ENCODE results near the gene PALM3.

DNA sequence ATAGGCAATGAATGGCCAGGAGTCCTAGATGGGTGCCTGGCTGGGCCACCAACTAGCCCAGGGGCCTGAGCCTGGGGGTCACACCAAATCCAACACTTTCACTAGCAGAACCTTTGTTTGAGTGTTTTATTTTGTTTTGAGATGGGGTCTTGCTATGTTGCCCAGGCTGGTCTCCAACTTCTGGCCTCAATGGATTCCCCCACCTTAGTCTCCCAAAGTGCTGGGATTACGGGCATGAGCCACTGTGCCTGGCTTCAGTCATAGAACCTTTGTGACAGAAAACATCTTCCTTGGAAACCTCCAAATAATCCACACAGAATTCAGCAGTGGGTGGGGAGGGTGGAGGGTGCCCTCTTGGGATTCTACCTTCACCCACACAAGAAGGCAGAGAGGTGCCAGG, 49.6 kb upstream of the PALM3 start:
- TF ChIP-seq POLR2A (IDR thresholded peaks at IDR 0.05; ENCODE audit: low read length), result no peak
- no peak for TF ChIP-seq GATA1 (IDR thresholded peaks at IDR 0.05; ENCODE audit: low read depth, low read length)
